GM19043 (cell line): ENCODE measurements around the gene LMO1.
A peak's percentile ranks its signal among the peaks of the same experiment; 100 is the strongest.

ENCODE experiments used
- ATAC-seq: cut with Tn5 transposase; IDR thresholded peaks from one replicate; pipeline ENCODE4 v1.9.1; 2021; ENCODE audit warnings: low read depth; ENCODE audit not compliant: unreplicated experiment

The LMO1 gene

GRCh38 chr11:8209208-8209807 is 54.4 kb downstream of the LMO1 start:
- ATAC-seq = no peak

GRCh38 chr11:8207080-8208000 is 56.3 kb downstream of the LMO1 start:
- no peak for ATAC-seq

GRCh38 chr11:8206251-8207079 is 57.2 kb downstream of the LMO1 start:
- ATAC-seq = no peak

GRCh38 chr11:8205566-8205965 is 58.1 kb downstream of the LMO1 start:
- no peak for ATAC-seq

- ATAC-seq = no peak
Measured at GRCh38 chr11:8204596-8204995, 59.1 kb downstream of the LMO1 start.

GRCh38 chr11:8204025-8204424 is 59.7 kb downstream of the LMO1 start:
- no peak for ATAC-seq

- ATAC-seq = no peak
Measured at GRCh38 chr11:8203414-8203715, 60.3 kb downstream of the LMO1 start.

GRCh38 chr11:8202516-8203413 is 60.9 kb downstream of the LMO1 start:
- ATAC-seq = no peak

GRCh38 chr11:8201644-8202365 is 61.9 kb downstream of the LMO1 start:
- ATAC-seq = no peak

- no peak for ATAC-seq
Measured at GRCh38 chr11:8199676-8200075, 64.0 kb downstream of the LMO1 start.

GRCh38 chr11:8196749-8197148 is 66.9 kb downstream of the LMO1 start:
- no peak for ATAC-seq

- ATAC-seq = no peak
Measured at GRCh38 chr11:8194956-8195355, 68.7 kb downstream of the LMO1 start.

GRCh38 chr11:8192896-8193209 is 70.8 kb downstream of the LMO1 start:
- ATAC-seq = no peak

GRCh38 chr11:8192016-8192895 is 71.4 kb downstream of the LMO1 start:
- peak; percentile 59 for ATAC-seq

- no peak for ATAC-seq
Measured at GRCh38 chr11:8190431-8190830, 73.2 kb downstream of the LMO1 start.

- ATAC-seq = no peak
Measured at GRCh38 chr11:8186429-8186828, 77.2 kb downstream of the LMO1 start.

GRCh38 chr11:8183111-8183510 is 80.6 kb downstream of the LMO1 start:
- no peak for ATAC-seq

GRCh38 chr11:8180469-8180868 is 83.2 kb downstream of the LMO1 start:
- ATAC-seq = no peak

- no peak for ATAC-seq
Measured at GRCh38 chr11:8178297-8178696, 85.4 kb downstream of the LMO1 start.
